ENCODE measurements around the gene EIF3D. TPM values are rescaled to one million over a fixed set of nuclear protein-coding genes. Genes with fewer than 3 reads are reported as not detected.

Gene EIF3D
- polyA plus RNA-seq, 1 experiment: 505 TPM

- ChIA-PET CTCF (interaction anchor here (1.2 to 2.3 kb wide), 2 partner anchors 11 to 52 kb away, joined by 4 to 9 read pairs; no protein-coding TSS in a partner anchor), POLR2A (no interaction called here)
- TF ChIP-seq CTCF (IDR thresholded peaks at IDR 0.05; ENCODE audit: insufficient read depth, low read depth, low read length): no peak
- Histone ChIP-seq H3K27me3 (ENCODE audit: control insufficient read depth, insufficient read depth, low read length) (peaks cover 7% of the 10 kb centered on the region), H3K4me3 (ENCODE audit: low read depth, low read length) (no peak overlapping the region), H3K36me3 (ENCODE audit: control insufficient read depth, insufficient read depth, low read length) (no peaks in the 10 kb centered on the region)
- DNase-seq (ENCODE audit: low read depth): no peak
These were observed 34.0 kb upstream of the EIF3D start for GRCh38 chr22:36563001-36563400.

- Histone ChIP-seq H3K36me3 (ENCODE audit: control insufficient read depth, insufficient read depth, low read length) (no peaks in the 10 kb centered on the region), H3K27me3 (ENCODE audit: control insufficient read depth, insufficient read depth, low read length) (peaks cover 7% of the 10 kb centered on the region), H3K4me3 (ENCODE audit: low read depth, low read length) (no peak overlapping the region)
- DNase-seq (ENCODE audit: low read depth): no peak
- POLR2A ChIA-PET: no interaction called here
- CTCF ChIA-PET: interaction anchor here (1.2 to 2.3 kb wide), 3 partner anchors 10 to 51 kb away, joined by 4 to 9 read pairs (median 4); no protein-coding TSS in a partner anchor
- no peak for TF ChIP-seq CTCF (IDR thresholded peaks at IDR 0.05; ENCODE audit: insufficient read depth, low read depth, low read length)
These were observed 33.4 kb upstream of the EIF3D start for GRCh38 chr22:36562261-36562835.

GRCh38 chr22:36561291-36561811 is 32.4 kb upstream of the EIF3D start:
- peaks cover 6% of the 10 kb centered on the region for H3K27me3 ChIP-seq (ENCODE audit: control insufficient read depth, insufficient read depth, low read length)
- TF ChIP-seq CTCF (IDR thresholded peaks at IDR 0.05; ENCODE audit: insufficient read depth, low read depth, low read length): no peak
- CTCF ChIA-PET: interaction anchor here (1.3 to 1.8 kb wide), 3 partner anchors 9 to 295 kb away, joined by 3 to 6 read pairs (median 4); no protein-coding TSS in a partner anchor
- no peaks in the 10 kb centered on the region for H3K36me3 ChIP-seq (ENCODE audit: control insufficient read depth, insufficient read depth, low read length)
- DNase-seq (ENCODE audit: low read depth): no peak
- no peak overlapping the region for H3K4me3 ChIP-seq (ENCODE audit: low read depth, low read length)
- POLR2A ChIA-PET: no interaction called here

GRCh38 chr22:36560001-36560400 is 31.0 kb upstream of the EIF3D start:
- Histone ChIP-seq H3K27me3 (ENCODE audit: control insufficient read depth, insufficient read depth, low read length) (peaks cover 3% of the 10 kb centered on the region; the same call in 1 of the 2 replicates), H3K4me3 (ENCODE audit: low read depth, low read length) (no peak overlapping the region), H3K36me3 (ENCODE audit: control insufficient read depth, insufficient read depth, low read length) (no peaks in the 10 kb centered on the region)
- no peak for TF ChIP-seq CTCF (IDR thresholded peaks at IDR 0.05; ENCODE audit: insufficient read depth, low read depth, low read length)
- POLR2A ChIA-PET: no interaction called here
- CTCF ChIA-PET: interaction anchor here (1.3 to 1.6 kb wide), 2 partner anchors 10 to 296 kb away, joined by 3 to 6 read pairs; no protein-coding TSS in a partner anchor
- no peak for DNase-seq (ENCODE audit: low read depth)

- CTCF ChIA-PET: interaction anchor here (1.4 kb wide), 1 partner anchor 9 kb away, joined by 6 read pairs; no protein-coding TSS in a partner anchor
- TF ChIP-seq CTCF (IDR thresholded peaks at IDR 0.05; ENCODE audit: insufficient read depth, low read depth, low read length): no peak
- peaks cover 14% of the 10 kb centered on the region for H3K27me3 ChIP-seq (ENCODE audit: control insufficient read depth, insufficient read depth, low read length)
- no peaks in the 10 kb centered on the region for H3K36me3 ChIP-seq (ENCODE audit: control insufficient read depth, insufficient read depth, low read length)
- DNase-seq (ENCODE audit: low read depth): no peak
- H3K4me3 ChIP-seq (ENCODE audit: low read depth, low read length): no peak overlapping the region
- POLR2A ChIA-PET: no interaction called here
These were observed 25.1 kb upstream of the EIF3D start for GRCh38 chr22:36554098-36554497.

All from BJ (cell line).